ENCODE results near the gene WDR81.

Gene WDR81

GRCh38 chr17:1710807-1711553 is 13.5 kb upstream of the WDR81 start:
- no peak overlapping the region for H3K27ac ChIP-seq
- in situ Hi-C loops (cut with HindIII; ENCODE audit: low pct_ligation_motif_present, low sequenced_read_pairs), result loop anchor here (10.0 kb wide), 1 partner anchor 74 kb away; no protein-coding TSS in a partner anchor
- H3K4me3 ChIP-seq (ENCODE audit: low read depth, low read length), result peak overlapping the region; percentile 55
- no peaks in the 10 kb centered on the region for H3K27me3 ChIP-seq (replicated peaks)
- no peak for DNase-seq
- H3K36me3 ChIP-seq (replicated peaks), result peaks cover 44% of the 10 kb centered on the region
- TF ChIP-seq CTCF (IDR thresholded peaks at IDR 0.05; ENCODE audit: low read depth, low read length, missing control alignments), result no peak

DNA sequence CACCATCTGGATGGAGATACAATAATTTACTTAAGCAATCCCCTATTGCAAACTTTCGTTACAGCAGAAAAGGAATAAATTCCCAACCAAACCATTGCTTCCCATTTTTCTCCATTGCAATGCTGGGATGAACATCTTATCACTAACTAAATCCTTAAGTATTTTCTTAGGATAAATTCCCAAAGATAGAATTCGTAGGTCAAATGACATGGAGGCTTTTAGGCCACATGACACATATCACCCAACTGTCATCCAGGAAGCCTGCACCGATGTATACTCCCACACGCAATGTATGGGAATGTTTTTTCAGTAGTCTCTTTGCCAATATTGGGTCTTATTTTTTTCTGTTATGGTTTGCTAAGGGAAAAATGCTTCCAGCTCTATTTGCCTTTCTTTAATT is 12.7 kb upstream of the WDR81 start:
- Histone ChIP-seq H3K4me3 (ENCODE audit: low read depth, low read length) (no peak overlapping the region), H3K27ac (no peak overlapping the region), H3K27me3 (replicated peaks) (no peaks in the 10 kb centered on the region)

GRCh38 chr17:1712271-1712670 is 12.2 kb upstream of the WDR81 start:
- H3K27me3 ChIP-seq (replicated peaks), result no peaks in the 10 kb centered on the region
- TF ChIP-seq CTCF (IDR thresholded peaks at IDR 0.05; ENCODE audit: low read depth, low read length, missing control alignments), result no peak
- H3K27ac ChIP-seq, result no peak overlapping the region
- peak overlapping the region; percentile 75 for H3K4me3 ChIP-seq (ENCODE audit: low read depth, low read length)
- peaks cover 44% of the 10 kb centered on the region for H3K36me3 ChIP-seq (replicated peaks)
- in situ Hi-C loops (cut with HindIII; ENCODE audit: low pct_ligation_motif_present, low sequenced_read_pairs), result loop anchor here (10.0 kb wide), 1 partner anchor 73 kb away; no protein-coding TSS in a partner anchor
- DNase-seq, result no peak

More for the DNA sequence above, 12.7 kb upstream of the WDR81 start:
- TF ChIP-seq CTCF (IDR thresholded peaks at IDR 0.05; ENCODE audit: low read depth, low read length, missing control alignments), result no peak
- DNase-seq, result no peak
- peaks cover 44% of the 10 kb centered on the region for H3K36me3 ChIP-seq (replicated peaks)
- in situ Hi-C loops (cut with HindIII; ENCODE audit: low pct_ligation_motif_present, low sequenced_read_pairs), result loop anchor here (10.0 kb wide), 1 partner anchor 73 kb away; no protein-coding TSS in a partner anchor

DNA sequence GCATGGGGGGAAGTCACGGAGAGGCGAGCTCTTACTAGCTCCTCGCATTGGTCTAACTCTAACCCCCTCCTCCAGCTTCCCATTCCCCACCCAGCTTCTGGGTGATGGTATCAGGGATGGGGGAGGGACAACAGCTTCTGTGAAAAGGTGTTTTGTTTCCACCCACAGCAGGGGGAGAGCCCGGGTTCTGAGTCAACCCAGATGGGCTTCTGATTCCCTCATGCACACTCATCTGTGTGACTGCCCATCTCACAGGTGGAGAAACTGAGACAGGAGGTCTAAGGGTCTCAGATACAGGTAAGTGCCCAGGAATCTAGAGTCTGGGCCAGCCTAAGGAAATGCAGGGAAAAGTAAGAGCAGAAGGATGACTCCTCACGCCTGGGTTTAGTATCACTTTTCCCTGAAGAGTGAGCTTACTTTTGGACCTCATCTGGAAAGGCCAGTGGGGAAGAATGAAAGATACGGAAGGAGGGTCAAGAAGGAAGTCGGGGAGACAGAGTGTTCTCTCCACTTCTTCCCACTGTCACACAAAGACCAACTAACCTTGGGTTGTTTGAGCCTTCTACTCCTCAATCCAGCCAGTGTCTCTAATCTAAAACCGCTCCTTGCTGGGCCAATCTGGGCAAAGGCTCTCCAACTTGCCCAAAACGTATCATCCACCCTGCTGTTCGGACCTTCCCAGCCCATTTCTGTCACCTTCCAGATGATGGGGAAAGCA is 11.2 kb upstream of the WDR81 start:
- no peak for DNase-seq
- H3K4me3 ChIP-seq (ENCODE audit: low read depth, low read length), result peak overlapping the region; percentile 75
- in situ Hi-C loops (cut with HindIII; ENCODE audit: low pct_ligation_motif_present, low sequenced_read_pairs), result loop anchor here (10.0 kb wide), 1 partner anchor 71 kb away; no protein-coding TSS in a partner anchor
- H3K27ac ChIP-seq, result peak overlapping the region; percentile 97
- no peaks in the 10 kb centered on the region for H3K27me3 ChIP-seq (replicated peaks)
- H3K36me3 ChIP-seq (replicated peaks), result peaks cover 44% of the 10 kb centered on the region
- TF ChIP-seq CTCF (IDR thresholded peaks at IDR 0.05; ENCODE audit: low read depth, low read length, missing control alignments), result no peak

- TF ChIP-seq CTCF (IDR thresholded peaks at IDR 0.05; ENCODE audit: low read depth, low read length, missing control alignments), result peak; percentile 63
- in situ Hi-C loops (cut with HindIII; ENCODE audit: low pct_ligation_motif_present, low sequenced_read_pairs), result loop anchor here (10.0 kb wide), 1 partner anchor 71 kb away; no protein-coding TSS in a partner anchor
- H3K4me3 ChIP-seq (ENCODE audit: low read depth, low read length), result peak overlapping the region; percentile 75
- H3K27ac ChIP-seq, result peak overlapping the region; percentile 97
- peaks cover 44% of the 10 kb centered on the region for H3K36me3 ChIP-seq (replicated peaks)
- H3K27me3 ChIP-seq (replicated peaks), result no peaks in the 10 kb centered on the region
- DNase-seq, result no peak
Measured at GRCh38 chr17:1713878-1714426, 10.6 kb upstream of the WDR81 start.
